GM18909 (cell line): Measurements from ENCODE around the gene SNX20.

ENCODE experiments used
- ATAC-seq: cut with Tn5 transposase; IDR thresholded peaks from one replicate; pipeline ENCODE4 v1.9.1; 2021; ENCODE audit warnings: mild to moderate bottlenecking; ENCODE audit not compliant: unreplicated experiment, poor library complexity

SNX20 gene

GRCh38 chr16:50640391-50640790 lies 40.7 kb downstream of the SNX20 start:
- ATAC-seq = no peak

GRCh38 chr16:50638816-50639670 lies 42.1 kb downstream of the SNX20 start:
- ATAC-seq = no peak

- ATAC-seq = no peak
Measured at GRCh38 chr16:50637716-50638602, 43.2 kb downstream of the SNX20 start.

GRCh38 chr16:50636753-50637374 lies 44.2 kb downstream of the SNX20 start:
- ATAC-seq = no peak

- ATAC-seq = no peak
Measured at GRCh38 chr16:50635505-50636392, 45.4 kb downstream of the SNX20 start.

DNA sequence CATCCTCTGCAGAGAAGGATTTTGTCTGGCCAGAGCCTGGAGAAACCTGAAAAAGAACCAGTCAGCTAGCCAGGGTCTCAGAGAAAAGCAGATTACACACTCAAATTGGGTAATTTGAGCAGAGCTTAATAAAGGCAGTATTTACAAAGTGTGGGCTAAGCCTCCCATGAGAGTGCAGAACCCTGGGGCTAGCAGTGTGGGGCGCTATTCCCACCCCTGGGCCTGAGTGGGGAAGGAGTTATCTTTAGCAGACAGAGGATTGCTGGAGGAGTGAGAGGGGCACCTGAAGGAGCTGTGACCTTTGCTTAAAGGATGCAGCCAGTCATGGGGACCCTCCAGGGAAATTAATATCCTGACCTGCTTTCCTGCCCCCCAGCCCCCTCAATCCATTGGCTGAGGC lies 46.2 kb downstream of the SNX20 start:
- ATAC-seq = no peak

DNA sequence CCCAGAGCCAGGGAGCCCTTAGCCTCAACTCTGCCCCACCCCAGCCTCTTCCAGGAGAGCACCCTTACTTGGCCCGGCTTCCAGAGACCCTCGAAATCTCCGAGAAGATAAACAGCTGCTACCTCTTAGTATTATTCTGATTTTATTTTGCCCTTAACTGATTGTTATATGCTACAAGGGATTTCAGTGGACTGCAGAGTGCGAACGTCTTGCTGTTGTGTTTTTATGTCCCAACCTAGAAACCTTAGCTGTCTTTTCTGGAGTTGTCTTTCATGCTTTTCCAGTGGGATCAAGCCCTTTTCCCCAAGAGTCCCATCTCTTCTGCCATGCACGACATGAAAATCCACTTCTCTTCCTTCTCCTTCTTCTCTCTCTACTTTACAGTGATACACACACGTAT lies 47.0 kb downstream of the SNX20 start:
- no peak for ATAC-seq

DNA sequence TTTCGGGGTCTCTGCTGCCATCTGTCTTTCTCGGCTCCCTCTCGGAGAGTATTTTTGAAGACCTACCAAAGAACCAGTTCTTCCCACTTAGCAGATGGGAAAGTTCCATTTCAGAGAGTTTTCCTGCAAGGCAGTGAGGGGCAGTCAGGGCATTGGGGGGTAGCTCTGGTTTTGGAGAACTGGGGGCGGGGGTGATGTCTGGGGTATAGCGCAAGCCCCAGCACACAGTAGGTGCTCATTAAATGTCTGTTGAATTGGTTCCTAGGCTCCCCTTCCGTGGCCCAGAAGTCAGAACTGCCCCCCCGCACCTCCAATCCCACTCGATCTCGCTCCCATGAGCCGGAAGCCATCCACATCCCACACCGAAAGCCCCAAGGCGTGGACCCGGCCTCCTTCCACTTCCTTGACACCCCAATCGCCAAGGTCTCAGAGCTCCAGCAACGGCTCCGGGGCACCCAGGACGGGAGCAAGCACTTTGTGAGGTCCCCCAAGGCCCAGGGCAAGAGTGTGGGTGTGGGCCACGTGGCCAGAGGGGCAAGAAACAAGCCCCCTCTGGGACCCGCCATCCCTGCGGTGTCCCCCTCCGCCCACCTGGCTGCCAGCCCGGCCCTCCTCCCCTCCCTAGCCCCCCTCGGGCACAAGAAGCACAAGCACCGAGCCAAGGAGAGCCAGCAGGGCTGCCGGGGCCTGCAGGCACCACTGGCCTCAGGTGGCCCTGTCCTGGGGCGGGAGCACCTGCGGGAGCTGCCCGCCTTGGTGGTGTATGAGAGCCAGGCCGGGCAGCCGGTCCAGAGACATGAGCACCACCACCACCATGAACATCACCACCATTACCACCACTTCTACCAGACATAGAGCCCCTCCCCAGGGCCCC lies 47.9 kb downstream of the SNX20 start:
- ATAC-seq = no peak

DNA sequence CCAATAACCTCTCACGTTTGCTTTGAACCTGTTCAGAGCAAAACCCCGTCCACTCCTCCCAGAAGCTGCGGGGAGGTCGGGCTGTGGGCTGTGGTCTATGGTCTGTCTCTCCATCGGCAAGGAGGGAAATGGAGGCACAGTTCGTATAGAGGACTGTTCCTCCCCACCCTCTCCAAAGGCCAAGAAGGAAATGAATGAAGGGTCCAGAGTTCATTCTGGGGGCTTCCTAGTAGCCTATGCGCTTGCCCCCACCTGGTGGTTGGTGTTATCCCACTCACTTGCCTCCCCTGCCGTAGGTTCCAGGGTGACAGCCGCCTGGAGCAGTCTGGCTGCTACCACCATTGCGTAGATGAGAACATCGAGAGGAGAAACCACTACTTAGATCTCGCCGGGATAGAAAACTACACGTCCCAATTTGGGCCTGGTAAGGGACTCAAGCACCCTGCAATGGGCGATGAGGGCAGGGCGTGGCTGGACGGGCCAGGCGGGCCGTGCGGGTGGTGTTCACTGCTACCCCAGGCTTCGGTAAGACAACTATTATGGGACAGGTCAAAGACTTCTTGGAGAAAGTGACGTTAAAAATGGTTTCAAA lies 49.0 kb downstream of the SNX20 start:
- no peak for ATAC-seq

GRCh38 chr16:50631249-50631984 lies 49.7 kb downstream of the SNX20 start:
- ATAC-seq = no peak

GRCh38 chr16:50630394-50631020 lies 50.6 kb downstream of the SNX20 start:
- no peak for ATAC-seq

DNA sequence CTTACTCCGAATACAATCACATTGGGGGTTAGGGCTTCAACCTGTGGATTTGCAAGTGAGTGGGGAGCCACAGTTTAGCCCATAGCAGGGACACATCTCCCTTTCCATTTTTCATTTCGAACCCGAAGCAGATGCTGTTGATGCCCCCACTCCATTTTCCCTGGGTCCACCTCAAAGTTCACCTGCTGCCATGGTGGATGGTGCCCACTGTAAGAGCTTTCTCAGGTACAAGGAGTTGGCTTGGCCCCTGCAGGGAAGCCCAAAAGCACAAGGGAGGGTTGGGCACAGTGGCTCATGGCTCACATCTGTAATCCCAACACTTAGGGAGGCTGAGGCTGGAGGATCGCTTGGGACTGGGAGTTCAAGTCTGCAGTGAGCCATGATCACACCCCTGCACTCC lies 51.8 kb downstream of the SNX20 start:
- no peak for ATAC-seq

GRCh38 chr16:50628156-50628802 lies 52.8 kb downstream of the SNX20 start:
- no peak for ATAC-seq

- no peak for ATAC-seq
Measured at GRCh38 chr16:50627419-50627818, 53.7 kb downstream of the SNX20 start.

DNA sequence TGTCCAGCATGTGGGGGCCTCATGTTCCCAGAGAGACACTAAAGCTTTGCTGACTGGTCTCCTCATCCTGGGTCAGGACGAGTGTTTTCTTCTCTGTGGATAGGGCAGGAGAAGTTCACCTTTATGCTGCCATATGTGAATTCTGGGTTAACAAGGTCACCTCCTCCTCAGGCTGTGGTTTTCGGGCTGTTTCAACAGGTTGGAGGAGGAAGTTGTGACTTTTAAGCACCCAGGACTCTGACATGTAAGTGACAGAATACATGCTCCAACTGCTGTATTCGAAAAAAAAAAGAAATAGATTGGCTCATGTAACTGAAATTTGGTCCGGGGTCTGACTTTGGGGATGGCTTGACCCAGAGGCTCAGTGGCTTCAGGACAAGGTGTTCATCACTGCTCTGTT lies 54.2 kb downstream of the SNX20 start:
- ATAC-seq = no peak

DNA sequence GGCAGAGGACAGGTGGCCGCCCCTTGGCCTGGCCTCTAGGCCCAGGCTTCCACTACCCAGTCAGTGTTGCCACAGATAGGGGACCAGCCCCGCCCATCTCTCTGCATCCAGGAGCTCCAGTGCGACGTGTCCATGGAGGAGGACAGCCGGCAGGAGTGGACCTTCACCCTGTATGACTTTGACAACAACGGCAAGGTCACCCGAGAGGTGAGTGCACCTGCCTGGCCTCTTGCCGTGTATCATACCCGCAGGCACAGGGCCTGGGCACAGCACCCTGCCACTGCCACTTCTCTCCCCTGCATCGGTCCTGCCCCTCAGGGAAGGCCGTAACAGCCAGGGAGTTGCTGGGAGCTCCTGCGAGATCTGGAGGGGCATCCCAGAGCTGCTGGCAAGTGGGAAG lies 55.7 kb downstream of the SNX20 start:
- no peak for ATAC-seq

GRCh38 chr16:50624449-50624970 lies 56.6 kb downstream of the SNX20 start:
- ATAC-seq = no peak
